ENCODE results near the gene FFAR3.
"Not testable (repeated sequence)": the region's sequence is repeated elsewhere in the genome, so short reads cannot be mapped to it uniquely, and the experiment has no call there.

FFAR3 gene

GRCh38 chr19:35351411-35352176 is 6.7 kb upstream of the FFAR3 start:
- no peak for DNase-seq

DNA sequence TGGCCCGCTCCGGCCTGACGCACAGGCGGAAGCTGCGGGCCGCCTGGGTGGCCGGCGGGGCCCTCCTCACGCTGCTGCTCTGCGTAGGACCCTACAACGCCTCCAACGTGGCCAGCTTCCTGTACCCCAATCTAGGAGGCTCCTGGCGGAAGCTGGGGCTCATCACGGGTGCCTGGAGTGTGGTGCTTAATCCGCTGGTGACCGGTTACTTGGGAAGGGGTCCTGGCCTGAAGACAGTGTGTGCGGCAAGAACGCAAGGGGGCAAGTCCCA is 6.1 kb upstream of the FFAR3 start:
- DNase-seq, result no peak

DNA sequence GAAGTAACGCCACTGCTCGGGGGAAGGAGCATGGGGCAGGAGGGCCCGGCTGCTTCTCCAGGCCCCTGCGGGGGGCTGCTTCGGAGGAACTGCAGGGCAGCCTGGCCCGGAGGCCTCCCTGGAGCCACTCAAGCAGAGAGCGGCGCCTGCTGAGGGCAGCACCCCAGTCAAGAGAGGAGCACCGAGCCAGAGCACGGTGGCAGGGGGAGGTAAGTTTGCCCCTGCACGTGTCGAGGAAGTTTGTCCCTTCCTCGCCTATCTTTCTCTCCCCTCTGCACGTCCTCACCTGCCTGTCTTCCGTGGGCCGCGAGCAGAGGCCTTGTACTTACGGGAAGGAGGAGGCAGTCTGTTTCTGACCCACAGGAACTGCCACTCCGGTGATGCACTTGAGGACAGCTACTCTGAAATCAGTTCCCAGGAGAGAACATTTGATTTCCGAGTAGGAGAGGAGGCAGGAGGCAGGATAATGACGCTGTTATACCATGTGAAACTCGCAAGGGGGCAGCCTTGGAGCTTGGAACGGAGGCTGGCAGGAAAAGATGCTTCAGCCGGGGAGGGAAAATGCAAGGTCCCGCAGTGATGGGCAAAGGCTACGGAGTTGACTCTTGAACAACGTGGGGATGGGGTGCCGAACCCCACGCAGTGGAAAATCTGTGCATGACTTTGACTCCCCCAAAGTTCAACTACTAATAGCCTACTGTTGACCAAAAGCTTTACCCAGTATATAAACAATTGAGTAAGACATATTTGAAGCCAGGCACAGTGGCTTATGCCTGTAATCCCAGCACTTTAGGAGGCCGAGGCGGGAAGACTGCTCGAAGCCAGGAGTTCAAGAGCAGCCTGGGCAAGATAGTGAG is 5.6 kb upstream of the FFAR3 start:
- DNase-seq, result peak; percentile 42

DNA sequence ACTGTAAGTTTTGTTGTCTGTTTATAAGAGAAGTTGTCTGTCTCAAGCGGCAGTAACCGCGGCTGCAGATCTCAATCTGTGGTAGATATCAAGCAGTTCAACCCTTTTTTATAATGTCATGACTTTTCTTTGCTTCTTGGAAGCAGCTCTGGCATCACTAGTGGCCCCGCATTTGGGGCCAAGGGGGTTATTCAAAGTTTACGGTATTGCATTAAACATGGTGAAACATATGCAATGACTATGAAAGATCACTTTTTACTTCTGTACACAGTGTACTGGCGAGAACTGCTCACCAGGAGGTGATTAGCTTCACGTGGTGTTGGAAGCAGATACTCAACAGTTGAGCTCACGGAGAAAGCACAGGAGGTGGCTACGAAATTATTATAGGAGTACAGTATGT is 4.6 kb upstream of the FFAR3 start:
- no peak for DNase-seq

DNA sequence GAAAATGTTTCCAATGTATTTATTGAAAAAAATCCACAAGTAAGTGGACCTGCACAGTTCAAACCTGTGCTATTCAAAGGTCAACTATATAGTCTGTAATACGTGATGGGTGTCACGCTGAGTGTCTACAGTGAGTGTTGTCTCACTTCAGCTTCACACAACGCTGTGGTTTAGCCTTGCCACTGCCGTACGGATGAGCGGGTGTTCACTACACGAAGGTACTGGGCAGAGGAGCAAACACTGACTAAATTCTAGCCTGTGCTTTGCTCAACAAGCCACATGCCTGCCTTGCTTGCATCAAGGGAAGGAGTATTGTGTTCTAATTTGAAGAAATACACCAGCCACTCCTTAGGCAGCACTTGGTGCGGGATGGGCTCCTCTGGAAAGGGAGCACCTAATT is 3.4 kb upstream of the FFAR3 start:
- no peak for DNase-seq

DNA sequence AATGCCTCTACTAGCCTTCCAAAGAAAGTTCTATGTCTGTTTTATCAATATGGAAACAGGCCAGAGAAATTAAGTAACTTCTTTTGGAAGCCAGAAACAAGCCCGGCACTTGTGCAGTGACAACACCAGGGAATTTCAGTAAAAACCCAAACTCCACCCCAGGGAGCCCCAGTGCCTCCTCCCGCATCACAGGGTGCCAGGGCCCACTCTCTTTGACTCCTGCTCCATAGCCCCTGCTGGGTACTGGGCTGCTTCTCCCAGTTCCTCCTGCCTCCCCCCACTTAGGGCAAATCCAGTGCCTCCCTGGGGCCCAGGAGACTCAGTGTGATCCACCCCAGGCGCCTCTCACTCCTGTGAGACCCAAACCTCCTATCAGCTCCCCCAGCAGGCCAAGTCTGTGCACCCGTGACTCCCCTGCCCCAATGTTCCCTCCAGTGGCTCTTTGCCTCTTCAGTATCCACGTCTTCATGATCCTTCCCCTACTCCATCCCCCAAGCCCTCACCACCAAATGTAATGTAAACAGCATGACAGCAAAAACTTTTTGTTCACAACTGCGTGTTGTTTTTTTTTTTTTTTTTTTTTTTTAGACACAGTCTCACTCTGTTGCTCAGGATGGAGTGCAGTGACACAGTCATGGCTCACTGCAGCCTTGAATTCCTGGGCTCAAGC is 2.3 kb upstream of the FFAR3 start:
- DNase-seq, result no peak

DNA sequence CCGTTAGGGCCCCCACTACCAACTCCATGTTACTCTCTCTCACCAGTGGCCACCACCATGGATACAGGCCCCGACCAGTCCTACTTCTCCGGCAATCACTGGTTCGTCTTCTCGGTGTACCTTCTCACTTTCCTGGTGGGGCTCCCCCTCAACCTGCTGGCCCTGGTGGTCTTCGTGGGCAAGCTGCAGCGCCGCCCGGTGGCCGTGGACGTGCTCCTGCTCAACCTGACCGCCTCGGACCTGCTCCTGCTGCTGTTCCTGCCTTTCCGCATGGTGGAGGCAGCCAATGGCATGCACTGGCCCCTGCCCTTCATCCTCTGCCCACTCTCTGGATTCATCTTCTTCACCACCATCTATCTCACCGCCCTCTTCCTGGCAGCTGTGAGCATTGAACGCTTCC is 574 bp downstream of the FFAR3 start:
- DNase-seq, result not testable (repeated sequence)

DNA sequence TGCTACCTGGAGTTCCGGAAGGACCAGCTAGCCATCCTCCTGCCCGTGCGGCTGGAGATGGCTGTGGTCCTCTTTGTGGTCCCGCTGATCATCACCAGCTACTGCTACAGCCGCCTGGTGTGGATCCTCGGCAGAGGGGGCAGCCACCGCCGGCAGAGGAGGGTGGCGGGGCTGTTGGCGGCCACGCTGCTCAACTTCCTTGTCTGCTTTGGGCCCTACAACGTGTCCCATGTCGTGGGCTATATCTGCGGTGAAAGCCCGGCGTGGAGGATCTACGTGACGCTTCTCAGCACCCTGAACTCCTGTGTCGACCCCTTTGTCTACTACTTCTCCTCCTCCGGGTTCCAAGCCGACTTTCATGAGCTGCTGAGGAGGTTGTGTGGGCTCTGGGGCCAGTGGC is 1.1 kb downstream of the FFAR3 start:
- not testable (repeated sequence) for DNase-seq

DNA sequence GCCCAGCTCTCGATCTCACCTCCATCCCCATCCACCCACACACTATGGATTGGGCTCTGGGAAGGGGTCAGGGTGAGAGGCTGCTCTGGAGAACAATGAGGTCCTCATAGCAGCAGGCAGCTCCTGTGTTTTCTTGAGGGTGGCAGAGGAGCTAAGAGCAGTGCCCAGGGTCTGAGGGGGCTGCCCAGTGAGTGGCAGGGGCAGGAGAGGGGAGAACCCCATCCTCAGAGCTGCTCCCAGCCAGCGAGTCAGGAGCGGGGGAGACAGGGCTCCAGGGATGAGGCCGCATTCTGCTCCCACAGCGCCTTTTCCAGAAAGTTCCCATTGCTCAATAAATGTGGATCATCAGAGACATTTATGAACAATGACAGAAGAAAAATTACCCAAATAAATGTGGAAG is 1.8 kb downstream of the FFAR3 start:
- DNase-seq, result not testable (repeated sequence)

GRCh38 chr19:35360880-35361420 is 2.7 kb downstream of the FFAR3 start:
- no peak for DNase-seq

DNA sequence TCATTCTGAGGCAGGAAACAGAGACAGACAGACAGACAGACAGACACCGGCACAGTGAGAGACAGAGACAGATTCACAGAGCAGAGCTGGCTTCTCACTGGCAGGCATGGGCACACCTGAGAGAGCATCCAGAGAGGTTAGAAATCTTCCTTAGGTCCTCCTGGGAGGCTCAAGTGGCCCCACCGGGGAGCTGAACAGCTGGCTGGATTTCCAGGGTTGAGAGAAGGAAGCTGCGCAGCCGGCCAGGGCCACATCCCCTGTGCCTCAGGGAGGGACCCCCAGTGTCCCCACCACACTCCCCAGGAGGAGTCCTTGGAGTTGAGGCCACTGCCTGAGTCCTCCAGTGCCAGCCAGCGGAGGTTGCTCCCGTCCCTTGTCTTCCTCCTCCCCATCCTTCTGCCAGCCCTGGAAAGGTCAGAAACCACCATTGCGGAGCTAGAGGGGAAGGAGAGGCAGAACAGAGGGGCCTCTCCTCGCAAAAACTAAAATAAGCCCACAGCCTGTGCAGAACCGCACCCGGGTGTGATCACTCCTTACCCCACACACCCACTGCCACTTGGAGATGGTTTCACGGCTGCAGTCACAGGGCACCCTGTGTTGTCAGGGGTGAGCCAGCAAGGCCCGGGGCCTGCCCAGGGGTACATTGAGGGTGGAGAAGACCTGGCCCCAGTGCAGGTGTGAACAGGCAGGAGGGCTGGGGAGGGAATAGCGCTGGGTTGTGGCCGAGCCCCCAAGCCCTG is 4.2 kb downstream of the FFAR3 start:
- DNase-seq, result no peak

GRCh38 chr19:35363001-35363590 is 4.8 kb downstream of the FFAR3 start:
- DNase-seq, result no peak

GRCh38 chr19:35363711-35364425 is 5.6 kb downstream of the FFAR3 start:
- no peak for DNase-seq

GRCh38 chr19:35365303-35365702 is 7.0 kb downstream of the FFAR3 start:
- DNase-seq, result no peak

DNA sequence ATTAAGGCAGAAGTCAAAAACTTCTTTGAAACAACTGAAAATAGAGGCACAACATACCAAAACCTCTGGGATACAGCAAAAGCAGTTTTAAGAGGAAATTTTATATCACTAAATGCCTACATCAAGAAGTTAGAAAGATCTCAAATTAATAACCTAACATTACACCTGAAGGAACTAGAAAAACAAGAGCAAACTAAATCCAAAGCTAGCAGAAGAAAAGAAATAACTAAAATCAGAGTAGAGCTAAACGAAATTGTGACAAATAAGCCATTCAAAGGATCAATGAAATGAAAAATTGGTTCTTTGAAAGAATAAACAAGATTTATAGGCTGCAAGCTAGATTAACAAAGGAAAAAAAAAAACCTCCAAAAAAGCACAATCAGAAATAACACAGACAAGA is 10.1 kb downstream of the FFAR3 start:
- DNase-seq, result no peak

DNA sequence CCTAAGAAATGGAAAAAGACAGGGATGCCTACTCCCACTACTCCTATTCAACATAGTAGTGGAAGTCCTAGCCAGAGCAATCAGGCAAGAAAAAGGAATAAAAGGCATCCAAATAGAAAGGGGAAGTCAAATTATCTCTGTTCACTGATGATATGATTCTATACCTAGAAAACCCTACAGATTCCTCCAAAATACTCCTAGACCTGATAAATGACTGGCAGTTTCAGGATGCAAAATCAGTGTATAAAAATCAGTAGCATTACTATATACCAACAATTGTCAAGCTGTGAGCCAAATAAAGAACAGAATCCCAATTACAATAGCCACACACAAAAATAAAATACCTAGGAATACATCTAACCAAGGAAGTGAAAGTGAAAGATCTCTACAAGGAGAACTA is 11.3 kb downstream of the FFAR3 start:
- no peak for DNase-seq

- no peak for DNase-seq
Measured at GRCh38 chr19:35370722-35371121, 12.5 kb downstream of the FFAR3 start, which contains the start of gene GPR42. Gene GPR42, plus strand, starts transcription at chr19:35371068. Its CDS starts 292 bp downstream, at chr19:35371360.

DNA sequence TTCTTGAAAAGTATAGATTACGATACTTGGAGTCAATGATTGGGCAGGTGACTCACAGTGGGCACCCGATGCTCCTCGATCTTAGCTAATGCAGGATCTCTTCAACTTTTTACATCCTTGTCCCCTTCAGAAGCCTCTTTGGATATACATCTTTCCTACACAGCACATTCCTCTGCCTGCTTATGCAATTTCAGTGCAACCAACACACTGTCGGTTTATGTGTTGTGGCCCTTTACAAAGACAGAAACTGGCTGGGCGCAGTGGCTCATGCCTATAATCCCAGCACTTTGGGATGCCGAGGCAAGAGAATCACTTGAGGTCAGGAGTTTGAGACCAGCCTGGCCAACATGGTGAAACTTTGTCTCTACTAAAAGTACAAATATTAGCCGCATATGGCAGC is 15.2 kb downstream of the FFAR3 start:
- no peak for DNase-seq

DNA sequence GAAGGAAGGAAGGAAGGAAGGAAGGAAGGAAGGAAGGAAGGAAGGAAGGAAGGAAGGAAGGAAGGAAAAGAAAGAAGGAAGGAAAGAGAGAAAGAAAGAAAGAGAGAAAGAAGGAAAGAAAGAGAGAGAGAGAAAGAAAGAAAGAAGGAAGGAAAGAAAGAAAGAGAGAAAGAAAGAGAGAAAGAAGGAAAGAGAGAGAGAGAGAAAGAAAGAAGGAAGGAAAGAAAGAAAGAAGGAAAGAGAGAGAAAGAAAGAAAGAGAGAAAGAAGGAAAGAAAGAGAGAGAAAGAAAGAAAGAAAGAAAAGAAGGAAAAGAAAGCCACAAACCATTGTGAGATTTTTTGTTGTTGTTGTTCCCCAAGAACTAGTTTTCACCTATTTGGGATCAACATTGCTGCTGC is 15.8 kb downstream of the FFAR3 start:
- DNase-seq, result not testable (repeated sequence)

GRCh38 chr19:35375505-35376307 is 17.4 kb downstream of the FFAR3 start:
- DNase-seq, result no peak

- DNase-seq, result no peak
Measured at GRCh38 chr19:35377656-35378055, 19.4 kb downstream of the FFAR3 start.

All from GDM1 (cell line).